T47D (cell line): ENCODE measurements around the gene BPI.
"Not testable (repeated sequence)": the region's sequence is repeated elsewhere in the genome, so short reads cannot be mapped to it uniquely, and the experiment has no call there.

ENCODE experiments used
- DNase-seq, 2 experiments: peaks; one replicate each; pipeline versions ENCODE4 v3.0.0 to v3.0.0-alpha.2; 2011 to 2012; ENCODE audit warnings: low read depth in 1 of 2, low spot score in 1 of 2
- JUND ChIP-seq: IDR thresholded peaks from 2 replicates; pipeline ENCODE4 v1.6.1; 2012; ENCODE audit warnings: low read depth
- in situ Hi-C: cut with HindIII; loops from 2 replicates; pipeline ENCODE4 v1.10.0; 2016; ENCODE audit warnings: low sequenced_read_pairs, low pct_unique_long_range_greater_than_20kb

The BPI gene

DNA sequence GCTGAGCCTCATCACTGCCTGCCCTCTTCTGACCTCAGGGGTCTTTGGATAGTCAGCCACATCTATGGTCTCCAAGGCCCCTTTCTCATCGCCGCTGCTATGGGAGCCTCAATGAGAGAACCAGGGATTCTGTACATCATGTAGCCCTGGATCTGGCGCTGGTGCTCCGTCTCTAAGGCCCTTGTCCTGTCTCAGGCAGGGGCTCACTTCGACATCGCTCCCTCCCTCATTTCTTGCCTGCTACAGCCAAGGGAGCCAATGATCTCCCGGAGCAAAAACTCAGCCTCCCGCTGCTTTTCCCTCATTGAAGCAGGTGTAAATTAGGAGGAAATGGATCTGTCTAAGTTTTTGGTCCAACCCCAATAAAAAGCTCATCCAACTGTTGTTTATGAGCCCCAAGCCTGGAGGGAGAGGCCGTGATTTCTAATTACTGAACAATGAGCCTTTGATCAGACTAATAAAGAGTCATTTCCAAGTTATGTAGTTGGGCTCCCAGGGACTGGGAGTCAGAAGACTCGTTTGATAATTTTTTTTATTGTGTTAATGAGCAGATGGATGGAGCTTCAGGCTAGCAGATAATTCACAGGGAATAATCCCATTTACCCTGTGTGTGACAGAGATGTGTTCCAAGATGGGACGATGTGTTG is 73.2 kb downstream of the BPI start:
- DNase-seq = no peak
- TF ChIP-seq JUND = no peak
- in situ Hi-C loops = no loop called here

DNA sequence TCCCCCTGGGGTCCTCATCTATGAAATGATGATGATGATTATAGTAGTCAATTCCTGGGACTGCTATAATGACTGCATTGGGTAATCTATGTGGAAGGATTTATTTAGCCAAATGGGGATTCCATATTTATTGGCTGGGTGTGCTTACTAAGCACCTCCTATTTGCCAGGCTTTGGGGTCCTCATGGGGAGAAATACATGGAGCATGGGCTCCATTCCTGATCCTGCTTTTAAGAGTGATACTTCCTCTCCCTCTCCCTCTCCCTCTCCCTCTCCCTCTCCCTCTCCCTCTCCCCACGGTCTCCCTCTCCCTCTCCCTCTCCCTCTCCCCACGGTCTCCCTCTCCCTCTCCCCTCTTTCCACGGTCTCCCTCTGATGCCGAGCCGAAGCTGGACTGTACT is 73.9 kb downstream of the BPI start:
- in situ Hi-C loops, DNase-seq: not testable (repeated sequence)

DNA sequence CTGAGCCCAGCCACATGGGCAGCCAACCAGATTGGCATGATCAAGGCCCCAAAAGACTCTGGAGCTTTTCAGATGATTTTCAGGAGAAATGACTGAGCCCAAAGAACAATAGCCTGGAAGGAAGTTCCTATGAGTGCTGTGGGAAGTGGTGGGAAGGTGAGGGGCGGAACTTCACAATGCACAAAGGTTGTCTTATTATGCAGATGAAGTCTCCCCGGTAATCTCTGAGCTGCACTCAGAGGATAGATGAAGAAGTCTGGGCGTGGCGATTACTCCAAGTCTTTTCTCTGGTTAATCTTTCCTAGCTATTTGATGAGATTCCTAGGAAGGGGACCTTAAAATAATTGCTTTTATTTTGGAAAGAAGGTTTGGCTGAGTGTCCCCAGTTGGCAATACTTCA is 79.2 kb downstream of the BPI start:
- no peak for DNase-seq
- in situ Hi-C loops = no loop called here
- TF ChIP-seq JUND = no peak

DNA sequence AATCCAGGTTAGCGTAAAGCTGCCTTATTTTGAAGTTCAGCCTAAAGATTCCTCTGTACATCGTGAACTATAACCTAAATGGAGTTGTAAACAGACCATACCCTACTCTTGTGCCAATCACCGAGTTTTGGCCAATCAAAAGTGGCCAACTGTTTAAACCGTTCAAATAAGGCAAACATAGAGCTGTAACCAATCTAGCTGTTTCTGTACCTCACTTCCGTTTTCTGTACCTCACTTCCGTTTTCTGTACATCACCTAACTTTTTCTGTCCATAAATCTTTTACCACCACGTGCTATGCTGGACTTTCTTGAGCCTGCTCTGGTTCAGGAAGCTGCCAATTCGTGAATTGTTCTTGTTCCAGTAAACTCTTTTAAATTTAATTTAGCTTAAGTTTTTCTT is 82.0 kb downstream of the BPI start:
- in situ Hi-C loops = no loop called here
- DNase-seq = no peak
- no peak for TF ChIP-seq JUND

DNA sequence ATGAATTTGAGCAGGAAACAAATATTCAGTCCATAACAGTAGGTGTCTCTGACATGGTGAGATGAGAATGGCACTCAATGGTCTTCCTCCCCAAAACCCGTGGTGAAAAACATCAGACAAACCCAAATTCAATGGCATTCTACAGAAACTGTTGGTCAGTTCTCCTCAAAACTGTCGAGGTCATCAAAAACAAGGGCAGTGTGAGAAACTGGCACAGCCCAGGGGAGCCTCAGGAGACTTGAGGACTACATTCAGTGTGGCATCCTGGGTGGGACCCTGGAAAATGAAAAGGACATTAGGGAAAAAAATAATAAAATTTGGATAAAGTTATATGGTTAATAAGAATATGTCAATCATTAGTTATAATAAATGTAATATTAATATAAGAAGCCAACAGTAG is 82.9 kb downstream of the BPI start:
- DNase-seq = no peak
- no peak for TF ChIP-seq JUND
- in situ Hi-C loops = no loop called here
